HG02981 (cell line): ENCODE data around the gene AURKAIP1.
"Not testable (repeated sequence)": the region's sequence is repeated elsewhere in the genome, so short reads cannot be mapped to it uniquely, and the experiment has no call there.

Experiments used
- ATAC-seq: cut with Tn5 transposase; IDR thresholded peaks from one replicate; pipeline ENCODE4 v1.9.1; 2021; ENCODE audit warnings: mild to moderate bottlenecking, moderate library complexity; ENCODE audit not compliant: unreplicated experiment

AURKAIP1 gene

GRCh38 chr1:1387098-1388077 lies 12.4 kb upstream of the AURKAIP1 start:
- ATAC-seq = no peak

GRCh38 chr1:1385931-1386330 lies 10.9 kb upstream of the AURKAIP1 start:
- ATAC-seq = no peak

GRCh38 chr1:1385339-1385738 lies 10.3 kb upstream of the AURKAIP1 start:
- ATAC-seq = not testable (repeated sequence)

GRCh38 chr1:1381294-1381693 lies 6.3 kb upstream of the AURKAIP1 start:
- no peak for ATAC-seq

- ATAC-seq = no peak
Observed at GRCh38 chr1:1380860-1381259, 5.9 kb upstream of the AURKAIP1 start.

GRCh38 chr1:1377540-1378205 lies 2.7 kb upstream of the AURKAIP1 start:
- ATAC-seq = no peak

- ATAC-seq = no peak
Observed at GRCh38 chr1:1376551-1377226, 1.7 kb upstream of the AURKAIP1 start.

- ATAC-seq = peak; percentile 4
Observed at GRCh38 chr1:1374589-1374928, 448 bp downstream of the AURKAIP1 start.

GRCh38 chr1:1373815-1374588 lies 1.0 kb downstream of the AURKAIP1 start:
- ATAC-seq = no peak

- no peak for ATAC-seq
Observed at GRCh38 chr1:1373051-1373814, 1.8 kb downstream of the AURKAIP1 start.

GRCh38 chr1:1371746-1372711 lies 3.0 kb downstream of the AURKAIP1 start:
- no peak for ATAC-seq

GRCh38 chr1:1371364-1371745 lies 3.7 kb downstream of the AURKAIP1 start:
- no peak for ATAC-seq

- ATAC-seq = no peak
Observed at GRCh38 chr1:1370771-1371300, 4.2 kb downstream of the AURKAIP1 start.

- ATAC-seq = not testable (repeated sequence)
Observed at GRCh38 chr1:1370094-1370493, 4.9 kb downstream of the AURKAIP1 start.

GRCh38 chr1:1367315-1367714 lies 7.7 kb downstream of the AURKAIP1 start:
- ATAC-seq = no peak

GRCh38 chr1:1366699-1367066 lies 8.3 kb downstream of the AURKAIP1 start:
- ATAC-seq = no peak

- ATAC-seq = no peak
Observed at GRCh38 chr1:1365875-1366698, 8.9 kb downstream of the AURKAIP1 start.

GRCh38 chr1:1364266-1364665 lies 10.7 kb downstream of the AURKAIP1 start:
- no peak for ATAC-seq
